Glutamatergic neuron (in vitro differentiated cells): ENCODE results near the gene EVA1C. TPM values are rescaled to one million over a fixed set of nuclear protein-coding genes. Genes with fewer than 3 reads are reported as not detected.

Source experiments
- DNase-seq: peaks from one replicate; pipeline ENCODE4 v3.0.0; 2022
- H3K27ac Mint-ChIP-seq: one replicate; pipeline ENCODE4 v1.8.0; 2020; ENCODE audit warnings: mild to moderate bottlenecking, mixed read lengths, inconsistent platforms; ENCODE audit not compliant: unreplicated experiment
- H3K27me3 Mint-ChIP-seq: one replicate; pipeline ENCODE4 v1.8.0; 2020; ENCODE audit warnings: mild to moderate bottlenecking, moderate library complexity, mixed read lengths, inconsistent platforms; ENCODE audit not compliant: unreplicated experiment
- H3K36me3 Mint-ChIP-seq: one replicate; pipeline ENCODE4 v1.8.0; 2020; ENCODE audit warnings: mild to moderate bottlenecking, mixed read lengths, inconsistent platforms; ENCODE audit not compliant: unreplicated experiment
- H3K4me1 Mint-ChIP-seq: one replicate; pipeline ENCODE4 v1.8.0; 2020; ENCODE audit warnings: mild to moderate bottlenecking, low read depth, mixed read lengths, inconsistent platforms; ENCODE audit not compliant: unreplicated experiment
- H3K4me3 Mint-ChIP-seq: one replicate; pipeline ENCODE4 v1.8.0; 2020; ENCODE audit warnings: mild to moderate bottlenecking, mixed read lengths, inconsistent platforms; ENCODE audit not compliant: unreplicated experiment
- H3K9me3 Mint-ChIP-seq: one replicate; pipeline ENCODE4 v1.8.0; 2020; ENCODE audit warnings: mild to moderate bottlenecking, moderate library complexity, mixed read lengths, inconsistent platforms; ENCODE audit not compliant: unreplicated experiment
- CTCF ChIP-seq: fragments of 200-600 bp; sonication (generic); IDR thresholded peaks from one replicate; pipeline ENCODE4 v1.5.0; 2021; ENCODE audit not compliant: partially characterized antibody, unreplicated experiment
- total RNA-seq: library from RNA; stranded (reverse); fragmentation: NEBNext Ultra II Directional; extraction: Animal tissue kit (Norgen Biotek cat#: 25700); gene quantifications from one replicate; pipeline ENCODE4 v1.2.1, GENCODE V29; 2021; ENCODE audit not compliant: unreplicated experiment

Gene EVA1C
- total RNA-seq, 1 donor from 2014 or later: 2.5 TPM

- no peak for DNase-seq
- H3K4me3 Mint-ChIP-seq: peak overlapping the region; percentile 87
- H3K9me3 Mint-ChIP-seq: peaks cover 11% of the 10 kb centered on the region
- peaks cover 21% of the 10 kb centered on the region for H3K27me3 Mint-ChIP-seq
- H3K27ac Mint-ChIP-seq: no peak overlapping the region
- H3K36me3 Mint-ChIP-seq: peaks cover 4% of the 10 kb centered on the region
- H3K4me1 Mint-ChIP-seq: peaks cover 30% of the 10 kb centered on the region
- TF ChIP-seq CTCF: no peak
These were observed 1.6 kb upstream of the EVA1C start for GRCh38 chr21:32410916-32411315.

GRCh38 chr21:32411350-32412161, 950 bp upstream of the EVA1C start:
- peaks cover 11% of the 10 kb centered on the region for H3K9me3 Mint-ChIP-seq
- H3K4me1 Mint-ChIP-seq: peaks cover 32% of the 10 kb centered on the region
- H3K4me3 Mint-ChIP-seq: peak overlapping the region; percentile 87
- peak; percentile 51 for DNase-seq
- H3K36me3 Mint-ChIP-seq: peaks cover 4% of the 10 kb centered on the region
- TF ChIP-seq CTCF: no peak
- H3K27ac Mint-ChIP-seq: no peak overlapping the region
- peaks cover 21% of the 10 kb centered on the region for H3K27me3 Mint-ChIP-seq

GRCh38 chr21:32413015-32413504, 554 bp downstream of the EVA1C start:
- Mint-ChIP-seq H3K9me3 (peaks cover 8% of the 10 kb centered on the region), H3K4me3 (peak overlapping the region; percentile 83), H3K27ac (no peak overlapping the region), H3K4me1 (peaks cover 32% of the 10 kb centered on the region), H3K36me3 (peaks cover 4% of the 10 kb centered on the region), H3K27me3 (peaks cover 21% of the 10 kb centered on the region)
- DNase-seq: peak; percentile 26
- TF ChIP-seq CTCF: no peak

- Mint-ChIP-seq H3K36me3 (peaks cover 4% of the 10 kb centered on the region), H3K27me3 (peaks cover 17% of the 10 kb centered on the region), H3K4me1 (peaks cover 32% of the 10 kb centered on the region), H3K4me3 (peak overlapping the region; percentile 83), H3K27ac (peak overlapping the region; percentile 0), H3K9me3 (peaks cover 8% of the 10 kb centered on the region)
- TF ChIP-seq CTCF: no peak
- no peak for DNase-seq
These were observed 1.4 kb downstream of the EVA1C start for GRCh38 chr21:32413697-32414578.
